ENCODE results near the gene PKDCC.

DNA sequence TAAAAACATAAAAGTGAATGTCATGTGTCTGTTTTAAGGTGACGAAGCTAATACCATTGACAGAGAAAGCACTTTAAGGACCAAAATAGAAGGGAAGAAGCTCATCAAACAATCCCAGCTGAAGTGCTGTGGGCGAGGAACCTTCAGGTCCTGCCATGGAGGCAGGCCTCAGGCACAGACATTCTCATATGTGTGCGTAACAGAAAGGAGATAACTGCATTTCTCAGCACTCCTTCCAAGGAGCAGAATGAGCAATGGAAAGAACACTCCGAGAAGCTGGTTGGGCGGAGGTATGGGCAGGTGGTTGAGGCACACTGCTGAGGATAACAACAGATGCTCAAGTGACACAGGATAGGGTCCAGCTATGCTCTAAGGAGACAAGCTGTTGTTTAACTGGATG is 42.4 kb downstream of the PKDCC start:
- no peak for TF ChIP-seq CEBPB (IDR thresholded peaks at IDR 0.05)
- no peak for TF ChIP-seq TEAD4 (IDR thresholded peaks at IDR 0.05)
- no peak for TF ChIP-seq REST (IDR thresholded peaks at IDR 0.05; ENCODE audit: low read depth)
- no peak for TF ChIP-seq TCF12 (IDR thresholded peaks at IDR 0.05; ENCODE audit: low read depth)
- no peak for TF ChIP-seq TAF1 (IDR thresholded peaks at IDR 0.05; ENCODE audit: low read depth)
- no peak for TF ChIP-seq NFIC (IDR thresholded peaks at IDR 0.05)
- no peak for TF ChIP-seq ZBTB7A (IDR thresholded peaks at IDR 0.05; ENCODE audit: low read depth)
- no peak for TF ChIP-seq USF1 (IDR thresholded peaks at IDR 0.05)
- TF ChIP-seq MAX (IDR thresholded peaks at IDR 0.05): no peak
- TF ChIP-seq EP300 (IDR thresholded peaks at IDR 0.05; ENCODE audit: borderline replicate concordance): no peak
- no peak for TF ChIP-seq CREB1 (IDR thresholded peaks at IDR 0.05; ENCODE audit: low read depth)
- TF ChIP-seq YY1 (IDR thresholded peaks at IDR 0.05; ENCODE audit: low read depth): no peak
- TF ChIP-seq EGR1 (IDR thresholded peaks at IDR 0.05): no peak

All from Ishikawa (cell line).